Esophagus muscularis mucosa (tissue), 3 donors: ENCODE data around the gene SLC45A1.

Source experiments
- POLR2A ChIP-seq: fragments of 450-650 bp; IDR thresholded peaks from one replicate; pipeline ENCODE4 v1.6.1; 2017; ENCODE audit warnings: antibody characterized with exemption, moderate library complexity, mild to moderate bottlenecking, low read depth
- POLR2AphosphoS5 ChIP-seq, 2 donors: sonication (generic); formaldehyde crosslinking; IDR thresholded peaks; one replicate each; pipeline ENCODE4 v1.6.1; 2017; ENCODE audit warnings: antibody characterized with exemption in 2 of 2
- TF ChIP-seq, protein P1 (sequence below), 3 experiments: fragments of 200-600 bp in 2 of 3; fragments of 450-650 bp in 1 of 3; sonication (generic) in 2 of 3; IDR thresholded peaks; one replicate each; pipeline ENCODE4 v1.5.1; 2017 to 2019; ENCODE audit warnings: antibody characterized with exemption in 3 of 3, mild to moderate bottlenecking in 2 of 3, moderate library complexity in 1 of 3

DNA sequence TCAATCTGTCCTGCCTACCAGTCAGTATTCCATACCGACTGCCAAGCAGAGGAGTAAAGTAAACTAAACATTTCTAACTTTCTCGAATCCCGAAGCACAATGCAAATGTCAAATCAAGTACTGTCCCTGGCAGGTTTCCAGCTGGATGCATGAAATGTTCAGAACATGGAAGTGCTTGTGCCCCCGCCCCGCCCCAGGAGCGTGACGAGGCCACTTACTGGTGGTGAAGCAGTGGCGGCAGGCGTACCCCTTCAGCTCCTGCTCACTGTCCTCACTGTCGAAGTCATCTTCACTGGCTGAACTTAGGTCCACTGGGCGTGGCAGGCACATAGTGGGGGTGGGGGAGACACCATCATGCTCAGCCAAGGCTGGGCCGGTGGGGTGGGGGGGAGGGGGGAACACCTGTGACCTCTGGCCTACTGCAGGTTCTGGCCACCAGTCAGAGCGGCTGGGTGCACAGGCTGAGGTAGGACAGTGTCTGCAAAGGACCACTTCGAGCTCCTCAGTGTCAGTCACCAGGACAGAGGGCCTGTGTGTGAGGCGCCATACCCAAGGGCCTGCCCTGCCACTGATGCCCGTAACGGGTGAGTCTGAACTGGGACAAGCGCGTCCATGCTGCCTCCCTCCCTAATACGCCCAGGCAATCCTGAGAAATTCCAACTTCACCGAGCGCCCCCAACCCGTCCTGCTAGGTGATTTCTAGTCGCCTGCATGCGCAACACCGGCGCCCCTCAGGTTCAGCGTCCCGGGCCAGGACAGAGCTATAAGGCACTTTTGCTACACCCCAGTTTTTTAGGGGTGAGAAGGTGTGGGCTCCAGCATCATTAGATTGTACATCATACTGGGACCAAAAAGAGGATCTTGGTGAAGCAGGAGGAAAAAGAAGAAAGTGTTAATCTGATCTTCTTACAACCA, 46.9 kb downstream of the SLC45A1 start:
- no peak for TF ChIP-seq POLR2A
- TF ChIP-seq, protein P1, sequence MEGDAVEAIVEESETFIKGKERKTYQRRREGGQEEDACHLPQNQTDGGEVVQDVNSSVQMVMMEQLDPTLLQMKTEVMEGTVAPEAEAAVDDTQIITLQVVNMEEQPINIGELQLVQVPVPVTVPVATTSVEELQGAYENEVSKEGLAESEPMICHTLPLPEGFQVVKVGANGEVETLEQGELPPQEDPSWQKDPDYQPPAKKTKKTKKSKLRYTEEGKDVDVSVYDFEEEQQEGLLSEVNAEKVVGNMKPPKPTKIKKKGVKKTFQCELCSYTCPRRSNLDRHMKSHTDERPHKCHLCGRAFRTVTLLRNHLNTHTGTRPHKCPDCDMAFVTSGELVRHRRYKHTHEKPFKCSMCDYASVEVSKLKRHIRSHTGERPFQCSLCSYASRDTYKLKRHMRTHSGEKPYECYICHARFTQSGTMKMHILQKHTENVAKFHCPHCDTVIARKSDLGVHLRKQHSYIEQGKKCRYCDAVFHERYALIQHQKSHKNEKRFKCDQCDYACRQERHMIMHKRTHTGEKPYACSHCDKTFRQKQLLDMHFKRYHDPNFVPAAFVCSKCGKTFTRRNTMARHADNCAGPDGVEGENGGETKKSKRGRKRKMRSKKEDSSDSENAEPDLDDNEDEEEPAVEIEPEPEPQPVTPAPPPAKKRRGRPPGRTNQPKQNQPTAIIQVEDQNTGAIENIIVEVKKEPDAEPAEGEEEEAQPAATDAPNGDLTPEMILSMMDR (IDR thresholded peaks at IDR 0.05) = no peak
- TF ChIP-seq POLR2AphosphoS5 (IDR thresholded peaks at IDR 0.05) = peak; percentile 70 to 87
